Ectodermal cell (in vitro differentiated cells): ENCODE measurements around the gene TRAPPC3.

Source experiments
- H3K27ac ChIP-seq: 2 replicates; pipeline ENCODE4 v1.7.0; 2013; ENCODE audit warnings: mild to moderate bottlenecking, low read depth, low read length; ENCODE audit not compliant: insufficient read depth, poor library complexity, severe bottlenecking
- H3K27me3 ChIP-seq: 2 replicates; pipeline ENCODE4 v1.7.0; 2013; ENCODE audit warnings: mild to moderate bottlenecking, low read length; ENCODE audit not compliant: insufficient read depth, control insufficient read depth, poor library complexity, severe bottlenecking
- H3K36me3 ChIP-seq: one replicate; pipeline ENCODE4 v1.7.0; 2013; ENCODE audit warnings: low read length; ENCODE audit not compliant: control insufficient read depth, insufficient read depth
- H3K4me1 ChIP-seq: one replicate; pipeline ENCODE4 v1.7.0; 2013; ENCODE audit warnings: low read length; ENCODE audit not compliant: control insufficient read depth, insufficient read depth
- H3K4me3 ChIP-seq: 2 replicates; pipeline ENCODE4 v1.7.0; 2013; ENCODE audit warnings: low read depth, low read length, control low read depth; ENCODE audit not compliant: insufficient read depth
- H3K9me3 ChIP-seq: 2 replicates; pipeline ENCODE4 v1.7.0; 2013; ENCODE audit warnings: mild to moderate bottlenecking, low read length, moderate library complexity; ENCODE audit not compliant: control insufficient read depth
- WGBS, 2 experiments: methylation state at CpG; one replicate each; pipeline ENCODE4 v1.1.7; 2013; ENCODE audit warnings: missing lambda C conversion rate in 2 of 2; 5-methylcytosine and 5-hydroxymethylcytosine counted together

The TRAPPC3 gene

GRCh38 chr1:36115200-36115669 lies 34.1 kb downstream of the TRAPPC3 start:
- 77 to 78% methylated on average over 18 of the region's 18 CpGs for WGBS, 2 experiments
- no peak overlapping the region for H3K27ac ChIP-seq
- no peaks in the 10 kb centered on the region for H3K27me3 ChIP-seq

DNA sequence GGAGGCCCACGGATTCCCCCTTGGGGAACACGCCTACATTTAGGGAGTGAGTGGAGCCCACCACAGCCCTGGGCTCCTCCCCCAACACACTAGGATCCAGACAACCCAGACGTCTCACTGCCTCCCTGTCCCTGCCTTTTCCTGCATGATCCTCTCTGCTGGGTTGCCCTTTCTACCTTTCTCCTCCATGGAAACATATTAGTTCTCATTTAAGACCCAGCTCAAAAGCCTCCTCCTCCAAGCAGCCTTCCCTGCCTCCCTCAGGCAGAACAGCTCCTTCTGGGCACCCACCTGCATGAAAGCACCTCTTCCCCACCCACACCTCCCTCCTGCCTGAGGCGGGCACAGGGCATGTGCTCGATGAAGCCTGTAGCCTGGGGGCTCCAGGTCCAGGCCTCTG lies 34.9 kb downstream of the TRAPPC3 start:
- 71 to 72% methylated on average over 5 of the region's 5 CpGs for WGBS, 2 experiments

More at GRCh38 chr1:36115200-36115669, 34.1 kb downstream of the TRAPPC3 start:
- H3K4me1 ChIP-seq: peaks cover 20% of the 10 kb centered on the region
- no peak overlapping the region for H3K4me3 ChIP-seq
- no peaks in the 10 kb centered on the region for H3K9me3 ChIP-seq
- no peaks in the 10 kb centered on the region for H3K36me3 ChIP-seq

GRCh38 chr1:36112823-36113222 lies 36.5 kb downstream of the TRAPPC3 start:
- Histone ChIP-seq H3K4me1 (peaks cover 7% of the 10 kb centered on the region), H3K9me3 (no peaks in the 10 kb centered on the region), H3K36me3 (no peaks in the 10 kb centered on the region), H3K4me3 (no peak overlapping the region), H3K27ac (no peak overlapping the region), H3K27me3 (no peaks in the 10 kb centered on the region)
- WGBS, 2 experiments: 93% methylated on average over 9 of the region's 9 CpGs

More for the DNA sequence above, 34.9 kb downstream of the TRAPPC3 start:
- Histone ChIP-seq H3K9me3 (no peaks in the 10 kb centered on the region), H3K4me3 (no peak overlapping the region), H3K27me3 (no peaks in the 10 kb centered on the region), H3K27ac (no peak overlapping the region), H3K36me3 (no peaks in the 10 kb centered on the region), H3K4me1 (peaks cover 14% of the 10 kb centered on the region)

GRCh38 chr1:36111151-36111550 lies 38.1 kb downstream of the TRAPPC3 start:
- 83 to 86% methylated on average over 4 of the region's 4 CpGs for WGBS, 2 experiments
- Histone ChIP-seq H3K27ac (no peak overlapping the region), H3K9me3 (no peaks in the 10 kb centered on the region), H3K4me3 (no peak overlapping the region), H3K36me3 (no peaks in the 10 kb centered on the region), H3K27me3 (no peaks in the 10 kb centered on the region), H3K4me1 (peaks cover 4% of the 10 kb centered on the region)

DNA sequence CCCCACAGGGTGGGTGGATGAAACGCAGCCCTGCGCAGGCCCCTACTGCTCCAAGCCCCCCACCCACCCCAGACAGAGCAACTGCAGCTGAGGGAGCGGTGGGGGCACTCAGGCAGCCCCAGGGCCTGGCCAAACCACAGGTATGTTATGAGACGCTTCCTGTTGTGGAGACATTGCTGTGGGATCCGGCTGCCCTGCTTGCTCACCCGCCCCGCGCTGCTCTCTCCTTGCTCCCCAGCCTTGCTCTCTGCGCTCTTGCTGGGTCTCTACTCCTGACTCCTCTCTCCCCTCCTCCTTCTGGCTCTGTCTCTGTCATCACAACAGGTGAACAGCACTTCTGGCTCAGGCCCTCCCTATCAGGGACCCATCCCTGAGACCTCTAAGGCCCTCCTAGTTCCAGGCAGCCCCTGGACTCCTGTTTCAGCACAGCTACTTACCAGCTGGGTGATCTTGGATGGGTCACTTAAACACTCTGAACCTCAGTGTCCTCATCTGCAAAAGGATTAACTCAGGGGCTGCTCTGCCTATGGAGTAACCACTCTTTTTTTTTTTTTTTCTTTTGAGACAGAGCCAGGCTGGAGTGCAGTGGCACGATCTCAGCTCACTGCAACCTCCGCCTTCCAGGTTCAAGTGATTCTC lies 40.1 kb downstream of the TRAPPC3 start:
- Histone ChIP-seq H3K27ac (no peak overlapping the region), H3K9me3 (no peaks in the 10 kb centered on the region), H3K27me3 (no peaks in the 10 kb centered on the region), H3K36me3 (no peaks in the 10 kb centered on the region), H3K4me1 (no peaks in the 10 kb centered on the region), H3K4me3 (no peak overlapping the region)
- WGBS, 2 experiments: 92 to 93% methylated on average over 11 of the region's 11 CpGs

DNA sequence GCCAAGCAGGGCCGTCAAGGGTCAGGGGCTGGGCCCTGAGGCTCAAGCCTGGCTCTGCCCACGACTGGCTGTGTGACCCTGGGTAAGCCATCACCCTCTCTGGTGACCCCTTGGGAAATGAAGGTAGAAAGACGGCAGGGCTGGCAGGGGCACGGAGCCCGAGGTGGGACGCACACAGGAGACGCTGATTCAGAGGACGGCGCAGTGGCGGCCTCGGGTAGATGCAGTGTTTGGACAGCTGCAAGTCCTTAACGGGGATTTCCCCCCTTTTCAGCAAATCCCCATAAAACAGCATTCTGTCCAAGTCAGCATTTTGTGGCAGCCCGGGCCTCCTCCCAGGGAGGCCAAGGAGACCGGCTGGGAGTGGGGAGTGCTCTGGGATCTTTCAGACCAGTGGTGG lies 41.0 kb downstream of the TRAPPC3 start:
- Histone ChIP-seq H3K27me3 (no peaks in the 10 kb centered on the region), H3K4me1 (no peaks in the 10 kb centered on the region), H3K9me3 (no peaks in the 10 kb centered on the region), H3K36me3 (no peaks in the 10 kb centered on the region), H3K27ac (no peak overlapping the region), H3K4me3 (no peak overlapping the region)
- 91 to 92% methylated on average over 14 of the region's 14 CpGs for WGBS, 2 experiments

DNA sequence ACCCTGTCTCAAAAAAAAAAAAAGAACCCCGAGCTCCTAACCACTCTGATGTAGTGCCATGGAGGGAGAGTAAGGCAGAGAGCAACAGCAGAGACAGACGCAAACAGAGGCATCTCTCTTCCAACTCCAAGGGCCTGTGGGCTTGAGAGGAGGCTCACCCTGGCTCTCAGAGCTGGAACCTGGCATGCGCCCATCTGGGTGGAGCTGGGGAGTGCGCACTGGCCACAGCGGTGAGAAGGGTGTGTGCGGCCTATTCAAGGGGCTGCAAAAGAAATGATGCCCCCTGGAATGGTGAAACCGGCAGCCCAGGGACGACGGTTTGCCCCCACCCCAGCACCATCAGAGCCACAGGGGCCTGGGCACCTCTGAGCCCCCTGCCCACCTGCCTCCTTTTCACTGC lies 41.9 kb downstream of the TRAPPC3 start:
- Histone ChIP-seq H3K4me3 (no peak overlapping the region), H3K27ac (no peak overlapping the region), H3K9me3 (no peaks in the 10 kb centered on the region), H3K27me3 (no peaks in the 10 kb centered on the region), H3K36me3 (no peaks in the 10 kb centered on the region), H3K4me1 (no peaks in the 10 kb centered on the region)
- WGBS, 2 experiments: 93% methylated on average over 9 of the region's 9 CpGs

- H3K27ac ChIP-seq: no peak overlapping the region
- H3K4me3 ChIP-seq: no peak overlapping the region
- 68% methylated on average over 5 of the region's 5 CpGs for WGBS, 2 experiments
Observed at GRCh38 chr1:36106269-36106668, 43.0 kb downstream of the TRAPPC3 start.

GRCh38 chr1:36101546-36101945 lies 47.7 kb downstream of the TRAPPC3 start:
- H3K27ac ChIP-seq: no peak overlapping the region
- H3K27me3 ChIP-seq: no peaks in the 10 kb centered on the region
- H3K36me3 ChIP-seq: no peaks in the 10 kb centered on the region
- 92 to 98% methylated on average over 5 of the region's 5 CpGs for WGBS, 2 experiments
- no peaks in the 10 kb centered on the region for H3K9me3 ChIP-seq
- no peak overlapping the region for H3K4me3 ChIP-seq
- no peaks in the 10 kb centered on the region for H3K4me1 ChIP-seq

More at GRCh38 chr1:36106269-36106668, 43.0 kb downstream of the TRAPPC3 start:
- Histone ChIP-seq H3K27me3 (no peaks in the 10 kb centered on the region), H3K4me1 (no peaks in the 10 kb centered on the region), H3K36me3 (no peaks in the 10 kb centered on the region), H3K9me3 (no peaks in the 10 kb centered on the region)

- 93% methylated on average over 6 of the region's 6 CpGs for WGBS, 2 experiments
- Histone ChIP-seq H3K9me3 (no peaks in the 10 kb centered on the region), H3K4me1 (no peaks in the 10 kb centered on the region), H3K27ac (no peak overlapping the region), H3K36me3 (no peaks in the 10 kb centered on the region), H3K27me3 (no peaks in the 10 kb centered on the region), H3K4me3 (no peak overlapping the region)
Observed at GRCh38 chr1:36100376-36100775, 48.9 kb downstream of the TRAPPC3 start.
